ENCODE data around the gene HEPACAM2.

Gene HEPACAM2

DNA sequence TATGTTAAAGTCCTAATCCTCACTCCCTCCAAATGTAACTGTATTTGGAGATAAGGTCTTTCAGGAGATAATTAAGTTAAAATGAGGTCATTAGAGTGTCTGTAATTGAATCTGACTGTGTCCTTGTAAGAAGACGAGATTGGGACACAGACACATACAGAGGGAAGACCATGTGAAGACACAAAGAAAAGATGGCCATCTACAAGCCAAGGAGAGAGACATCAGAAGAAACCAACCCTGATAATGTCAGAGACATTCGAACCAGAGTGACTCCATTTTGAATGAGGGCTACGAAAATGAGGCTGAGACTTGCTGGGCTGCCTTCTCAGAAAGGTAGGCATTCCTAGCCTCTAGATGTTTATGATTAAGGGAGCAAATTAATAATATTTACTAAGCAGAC, 77.5 kb downstream of the HEPACAM2 start:
- in situ Hi-C loops (cut with MboI; ENCODE audit: low sequenced_read_pairs): no loop called here

- in situ Hi-C loops (cut with MboI; ENCODE audit: low sequenced_read_pairs): no loop called here
Measured at GRCh38 chr7:93148144-93148543, 78.1 kb downstream of the HEPACAM2 start, which contains the start of gene SAMD9L. Gene SAMD9L, minus strand, starts transcription at chr7:93148385. Its CDS starts 12,414 bp downstream, at chr7:93135971.

- in situ Hi-C loops (cut with MboI; ENCODE audit: low sequenced_read_pairs): no loop called here
Measured at GRCh38 chr7:93147363-93147762, 78.9 kb downstream of the HEPACAM2 start.

- in situ Hi-C loops (cut with MboI; ENCODE audit: low sequenced_read_pairs): no loop called here
Measured at GRCh38 chr7:93146472-93147141, 79.7 kb downstream of the HEPACAM2 start.

- in situ Hi-C loops (cut with MboI; ENCODE audit: low sequenced_read_pairs): no loop called here
Measured at GRCh38 chr7:93146036-93146435, 80.2 kb downstream of the HEPACAM2 start.

- in situ Hi-C loops (cut with MboI; ENCODE audit: low sequenced_read_pairs): no loop called here
Measured at GRCh38 chr7:93145354-93145753, 80.9 kb downstream of the HEPACAM2 start.

GRCh38 chr7:93142127-93142526, 84.1 kb downstream of the HEPACAM2 start:
- in situ Hi-C loops (cut with MboI; ENCODE audit: low sequenced_read_pairs): no loop called here

DNA sequence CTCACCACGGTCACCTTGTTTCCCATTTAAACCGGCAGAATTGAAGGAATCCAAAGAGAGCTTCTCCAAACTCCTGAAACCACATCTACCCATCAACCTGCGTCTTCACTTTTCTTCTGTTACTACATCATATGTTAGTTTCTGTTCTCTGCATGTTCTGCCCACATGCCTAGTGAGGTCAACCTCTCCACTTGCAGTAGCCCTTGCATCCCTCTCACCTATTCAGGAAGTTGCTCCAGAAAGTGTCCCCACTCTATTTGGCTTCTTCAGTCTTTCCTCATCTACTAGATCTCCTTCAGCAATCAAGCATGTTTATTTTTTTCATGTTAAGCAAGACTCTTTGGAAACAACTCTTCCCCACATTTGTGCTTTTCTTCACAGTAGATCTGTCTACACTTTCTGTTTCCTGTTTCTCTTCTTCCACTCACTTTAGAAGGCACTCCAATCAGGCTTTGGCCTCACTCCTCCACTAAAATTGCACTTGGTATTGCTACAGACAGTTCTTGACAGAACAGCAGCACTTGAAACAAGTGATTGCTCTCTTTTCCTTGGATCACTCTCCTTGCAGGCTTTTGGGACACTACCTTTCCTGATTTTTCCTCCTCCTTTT, 85.6 kb downstream of the HEPACAM2 start:
- in situ Hi-C loops (cut with MboI; ENCODE audit: low sequenced_read_pairs): no loop called here

DNA sequence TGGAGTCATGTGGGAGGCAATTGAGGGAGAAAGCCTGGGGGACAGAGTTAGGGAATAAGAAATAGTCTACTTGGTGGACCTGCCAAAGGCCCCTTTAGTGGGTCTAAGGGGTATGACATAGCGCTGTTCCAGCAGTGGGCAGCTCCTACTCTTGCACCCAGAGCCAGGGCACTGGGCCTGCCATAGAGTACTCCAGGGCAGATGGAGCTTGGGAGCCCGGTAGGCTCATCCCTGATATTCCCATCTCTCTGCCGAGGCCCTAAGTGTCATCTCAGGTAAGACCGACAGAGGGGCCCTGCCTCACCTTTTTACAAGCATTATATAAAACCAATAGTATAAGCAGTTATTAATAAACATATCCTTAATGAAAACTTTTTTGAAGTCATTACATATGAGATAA, 87.7 kb downstream of the HEPACAM2 start:
- in situ Hi-C loops (cut with MboI; ENCODE audit: low sequenced_read_pairs): no loop called here

Data from hTERT RPE-1 (cell line).